Measurements from ENCODE around the gene EPHA8. TPM values are rescaled to one million over a fixed set of nuclear protein-coding genes. Genes with fewer than 3 reads are reported as not detected.

Gene EPHA8
- total and polyA plus RNA-seq, 2 donors = not detected

DNA sequence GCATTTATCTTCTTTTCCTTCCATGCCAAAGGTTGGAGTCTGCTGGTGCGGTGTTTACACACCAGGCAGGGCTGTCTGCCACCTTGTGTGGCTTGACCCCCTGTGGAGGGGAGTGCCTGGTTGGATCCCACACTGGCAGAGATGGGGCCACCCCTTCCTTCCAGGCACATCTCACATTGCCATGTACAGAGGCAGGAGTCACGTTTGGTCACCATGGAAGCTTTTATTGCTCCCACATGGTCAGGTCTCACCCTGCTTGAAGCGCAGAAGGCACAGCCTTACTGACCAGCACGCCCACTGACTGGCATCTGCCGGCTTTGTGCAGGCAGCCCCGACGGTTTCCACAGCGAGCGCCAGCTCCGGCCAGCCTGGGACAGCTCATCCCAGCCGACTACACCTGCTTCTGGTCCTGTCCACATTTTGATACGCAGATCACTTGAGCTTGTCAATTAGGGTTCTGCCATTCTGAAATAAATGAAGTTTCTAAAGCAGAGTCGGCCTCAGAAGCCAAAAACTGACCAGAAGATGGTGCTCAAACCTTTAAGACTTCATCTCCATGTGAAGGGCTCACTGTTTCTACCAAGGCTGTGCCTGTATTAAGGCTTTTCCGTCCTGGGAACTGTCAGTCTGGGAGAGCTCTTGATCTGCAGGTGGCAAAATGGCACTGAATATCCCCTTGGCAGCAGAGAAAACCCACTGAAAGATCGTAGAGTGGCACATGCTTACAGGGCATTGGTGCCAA lies 35.6 kb upstream of the EPHA8 start:
- WGBS = 84% methylated on average over 15 of the region's 15 CpGs
- H3K27ac ChIP-seq (ENCODE audit: low read depth) = no peak overlapping the region
- no peaks in the 10 kb centered on the region for H3K4me1 ChIP-seq (ENCODE audit: insufficient read depth)
- no peak for DNase-seq (ENCODE audit: extremely low spot score)
- peaks cover 3% of the 10 kb centered on the region for H3K36me3 ChIP-seq (ENCODE audit: insufficient read depth)
- H3K4me3 ChIP-seq (ENCODE audit: low read depth, low read length) = no peak overlapping the region

DNA sequence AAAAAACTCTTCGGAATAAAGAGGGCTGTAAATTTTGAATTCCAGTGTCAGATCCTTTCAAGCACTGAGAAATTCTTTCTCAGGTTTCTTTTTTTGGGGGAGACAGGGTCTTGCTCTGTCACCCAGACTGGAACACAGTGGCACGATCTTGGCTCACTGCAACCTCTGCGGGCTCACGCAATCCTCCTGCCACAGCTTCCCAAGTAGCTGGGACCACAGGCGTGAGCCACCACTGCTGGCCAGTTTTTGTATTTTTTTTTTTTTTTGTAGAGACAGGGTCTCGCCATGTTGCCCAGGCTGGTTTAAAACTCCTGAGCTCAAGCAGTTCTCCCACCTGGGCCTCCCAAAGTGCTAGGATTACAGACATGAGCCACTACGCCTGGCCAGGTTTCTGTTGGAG lies 34.8 kb upstream of the EPHA8 start:
- H3K27ac ChIP-seq (ENCODE audit: low read depth) = no peak overlapping the region
- peaks cover 3% of the 10 kb centered on the region for H3K36me3 ChIP-seq (ENCODE audit: insufficient read depth)
- H3K4me3 ChIP-seq (ENCODE audit: low read depth, low read length) = no peak overlapping the region
- no peak for DNase-seq (ENCODE audit: extremely low spot score)
- no peaks in the 10 kb centered on the region for H3K4me1 ChIP-seq (ENCODE audit: insufficient read depth)
- WGBS = 98% methylated on average over 7 of the region's 7 CpGs

GRCh38 chr1:22529901-22530621 lies 33.2 kb upstream of the EPHA8 start:
- peak; percentile 87 for DNase-seq (ENCODE audit: extremely low spot score)
- Histone ChIP-seq H3K36me3 (ENCODE audit: insufficient read depth) (peaks cover 3% of the 10 kb centered on the region), H3K27ac (ENCODE audit: low read depth) (no peak overlapping the region), H3K4me1 (ENCODE audit: insufficient read depth) (no peaks in the 10 kb centered on the region), H3K4me3 (ENCODE audit: low read depth, low read length) (no peak overlapping the region)
- 45% methylated on average over 12 of the region's 12 CpGs for WGBS

GRCh38 chr1:22530715-22531114 lies 32.6 kb upstream of the EPHA8 start:
- Histone ChIP-seq H3K27ac (ENCODE audit: low read depth) (no peak overlapping the region), H3K4me3 (ENCODE audit: low read depth, low read length) (no peak overlapping the region), H3K36me3 (ENCODE audit: insufficient read depth) (peaks cover 3% of the 10 kb centered on the region), H3K4me1 (ENCODE audit: insufficient read depth) (no peaks in the 10 kb centered on the region)
- 64% methylated on average over 3 of the region's 3 CpGs for WGBS
- DNase-seq (ENCODE audit: extremely low spot score) = no peak

- DNase-seq (ENCODE audit: extremely low spot score) = peak; percentile 23
- 23% methylated on average over 6 of the region's 6 CpGs for WGBS
- no peaks in the 10 kb centered on the region for H3K4me1 ChIP-seq (ENCODE audit: insufficient read depth)
- H3K4me3 ChIP-seq (ENCODE audit: low read depth, low read length) = no peak overlapping the region
- H3K27ac ChIP-seq (ENCODE audit: low read depth) = no peak overlapping the region
- H3K36me3 ChIP-seq (ENCODE audit: insufficient read depth) = peaks cover 3% of the 10 kb centered on the region
These were observed 32.0 kb upstream of the EPHA8 start for GRCh38 chr1:22531251-22531650.

GRCh38 chr1:22533244-22533895 lies 29.9 kb upstream of the EPHA8 start:
- Histone ChIP-seq H3K36me3 (ENCODE audit: insufficient read depth) (no peaks in the 10 kb centered on the region), H3K27ac (ENCODE audit: low read depth) (no peak overlapping the region), H3K4me1 (ENCODE audit: insufficient read depth) (no peaks in the 10 kb centered on the region), H3K4me3 (ENCODE audit: low read depth, low read length) (no peak overlapping the region)
- 78% methylated on average over 11 of the region's 11 CpGs for WGBS
- no peak for DNase-seq (ENCODE audit: extremely low spot score)

DNA sequence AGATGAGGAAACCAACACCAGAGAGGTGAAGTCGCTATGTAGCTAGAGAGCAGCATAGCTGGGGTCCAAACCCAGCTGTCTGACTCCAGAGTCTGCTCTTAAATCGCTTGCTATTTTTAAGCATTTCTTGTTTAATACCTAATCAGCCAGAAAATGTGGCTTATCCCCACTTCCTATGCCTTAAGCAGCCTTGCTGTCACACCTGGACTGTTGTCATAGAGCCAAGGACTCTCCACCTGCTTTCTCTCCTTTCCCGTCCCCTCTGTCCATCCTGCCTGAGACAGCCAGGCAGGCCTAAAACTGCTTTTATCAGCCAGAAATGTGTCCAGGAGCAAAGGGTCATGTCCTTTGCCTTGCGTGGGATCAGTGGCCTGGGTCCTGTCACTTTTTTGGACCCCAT lies 28.3 kb upstream of the EPHA8 start:
- no peaks in the 10 kb centered on the region for H3K36me3 ChIP-seq (ENCODE audit: insufficient read depth)
- no peak for DNase-seq (ENCODE audit: extremely low spot score)
- WGBS = 96% methylated on average over 4 of the region's 4 CpGs
- H3K27ac ChIP-seq (ENCODE audit: low read depth) = no peak overlapping the region
- no peaks in the 10 kb centered on the region for H3K4me1 ChIP-seq (ENCODE audit: insufficient read depth)
- H3K4me3 ChIP-seq (ENCODE audit: low read depth, low read length) = no peak overlapping the region

- H3K4me1 ChIP-seq (ENCODE audit: insufficient read depth) = no peaks in the 10 kb centered on the region
- no peak overlapping the region for H3K4me3 ChIP-seq (ENCODE audit: low read depth, low read length)
- DNase-seq (ENCODE audit: extremely low spot score) = no peak
- H3K36me3 ChIP-seq (ENCODE audit: insufficient read depth) = no peaks in the 10 kb centered on the region
- 93% methylated on average over 6 of the region's 6 CpGs for WGBS
- no peak overlapping the region for H3K27ac ChIP-seq (ENCODE audit: low read depth)
These were observed 27.9 kb upstream of the EPHA8 start for GRCh38 chr1:22535399-22535798.

GRCh38 chr1:22536506-22536905 lies 26.8 kb upstream of the EPHA8 start:
- H3K4me3 ChIP-seq (ENCODE audit: low read depth, low read length) = no peak overlapping the region
- H3K4me1 ChIP-seq (ENCODE audit: insufficient read depth) = no peaks in the 10 kb centered on the region
- no peaks in the 10 kb centered on the region for H3K36me3 ChIP-seq (ENCODE audit: insufficient read depth)
- H3K27ac ChIP-seq (ENCODE audit: low read depth) = no peak overlapping the region
- 69% methylated on average over 7 of the region's 7 CpGs for WGBS
- DNase-seq (ENCODE audit: extremely low spot score) = no peak

- no peaks in the 10 kb centered on the region for H3K36me3 ChIP-seq (ENCODE audit: insufficient read depth)
- WGBS = 84% methylated on average over 13 of the region's 13 CpGs
- no peak overlapping the region for H3K4me3 ChIP-seq (ENCODE audit: low read depth, low read length)
- no peak overlapping the region for H3K27ac ChIP-seq (ENCODE audit: low read depth)
- H3K4me1 ChIP-seq (ENCODE audit: insufficient read depth) = no peaks in the 10 kb centered on the region
- no peak for DNase-seq (ENCODE audit: extremely low spot score)
These were observed 25.7 kb upstream of the EPHA8 start for GRCh38 chr1:22537441-22538139.

DNA sequence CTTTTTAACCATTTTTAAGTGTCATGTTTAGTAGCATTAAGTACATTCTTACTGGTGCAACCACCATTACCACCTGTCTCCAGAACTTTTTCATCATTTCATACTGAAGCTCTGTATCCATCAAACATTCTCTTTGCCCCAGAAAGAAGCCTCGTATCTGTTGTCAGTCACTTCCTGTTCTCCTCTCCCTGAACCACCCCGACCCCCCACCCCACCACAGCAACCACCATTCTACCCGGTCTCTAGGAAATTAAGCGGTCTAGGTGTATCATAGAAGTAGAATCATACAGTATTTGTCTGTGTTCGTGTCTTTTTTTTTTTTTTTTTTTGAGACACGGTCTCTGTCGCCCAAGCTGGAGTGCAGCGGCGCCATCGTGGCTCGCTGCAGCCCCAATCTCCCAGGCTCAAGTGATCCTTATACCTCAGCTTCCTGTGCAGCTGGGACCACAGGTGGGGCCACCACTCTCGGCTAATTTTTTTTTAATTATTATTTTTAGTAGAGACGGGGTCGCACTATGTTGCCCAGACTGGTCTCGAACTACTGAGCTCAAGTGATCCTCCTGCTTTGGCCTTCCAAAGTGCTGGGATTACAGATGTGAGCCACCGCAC lies 23.7 kb upstream of the EPHA8 start:
- H3K27ac ChIP-seq (ENCODE audit: low read depth) = no peak overlapping the region
- 83% methylated on average over 16 of the region's 16 CpGs for WGBS
- no peak for DNase-seq (ENCODE audit: extremely low spot score)
- no peak overlapping the region for H3K4me3 ChIP-seq (ENCODE audit: low read depth, low read length)
- no peaks in the 10 kb centered on the region for H3K4me1 ChIP-seq (ENCODE audit: insufficient read depth)
- H3K36me3 ChIP-seq (ENCODE audit: insufficient read depth) = no peaks in the 10 kb centered on the region

- Histone ChIP-seq H3K4me1 (ENCODE audit: insufficient read depth) (no peaks in the 10 kb centered on the region), H3K27ac (ENCODE audit: low read depth) (no peak overlapping the region), H3K4me3 (ENCODE audit: low read depth, low read length) (no peak overlapping the region), H3K36me3 (ENCODE audit: insufficient read depth) (no peaks in the 10 kb centered on the region)
- 65% methylated on average over 5 of the region's 5 CpGs for WGBS
- no peak for DNase-seq (ENCODE audit: extremely low spot score)
These were observed 23.0 kb upstream of the EPHA8 start for GRCh38 chr1:22540337-22540736.

GRCh38 chr1:22542886-22543285 lies 20.4 kb upstream of the EPHA8 start:
- 73% methylated on average over 9 of the region's 9 CpGs for WGBS
- H3K36me3 ChIP-seq (ENCODE audit: insufficient read depth) = no peaks in the 10 kb centered on the region
- H3K27ac ChIP-seq (ENCODE audit: low read depth) = no peak overlapping the region
- no peak for DNase-seq (ENCODE audit: extremely low spot score)
- H3K4me1 ChIP-seq (ENCODE audit: insufficient read depth) = no peaks in the 10 kb centered on the region
- no peak overlapping the region for H3K4me3 ChIP-seq (ENCODE audit: low read depth, low read length)

Data from urinary bladder (tissue), 4 donors.